Parathyroid adenoma (tissue), 2 donors: ENCODE results near the gene LRRTM1.

Experiments
- H2AFZ ChIP-seq: fragments of 300-600 bp; sonication (generic); one replicate; pipeline ENCODE4 v1.7.0; 2017; ENCODE audit warnings: antibody characterized with exemption, mild to moderate bottlenecking
- H3K27ac ChIP-seq: fragments of 300-600 bp; sonication (generic); one replicate; pipeline ENCODE4 v1.7.0; 2017
- H3K27me3 ChIP-seq: fragments of 300-600 bp; sonication (generic); one replicate; pipeline ENCODE4 v1.7.0; 2017; ENCODE audit warnings: low read length; ENCODE audit not compliant: control insufficient read depth, insufficient read depth
- H3K36me3 ChIP-seq: fragments of 300-600 bp; sonication (generic); one replicate; pipeline ENCODE4 v1.7.0; 2017; ENCODE audit warnings: low read length; ENCODE audit not compliant: control insufficient read depth, insufficient read depth
- H3K4me1 ChIP-seq: fragments of 300-600 bp; sonication (generic); one replicate; pipeline ENCODE4 v1.7.0; 2017; ENCODE audit warnings: control low read depth
- H3K4me2 ChIP-seq: fragments of 300-600 bp; sonication (generic); one replicate; pipeline ENCODE4 v1.7.0; 2017; ENCODE audit warnings: low read length
- H3K4me3 ChIP-seq: fragments of 300-600 bp; sonication (generic); one replicate; pipeline ENCODE4 v1.7.0; 2017; ENCODE audit warnings: low read depth, low read length
- H3K79me2 ChIP-seq: fragments of 300-600 bp; sonication (generic); one replicate; pipeline ENCODE4 v1.7.0; 2017; ENCODE audit warnings: control low read depth
- H3K9ac ChIP-seq: fragments of 300-600 bp; sonication (generic); one replicate; pipeline ENCODE4 v1.7.0; 2017; ENCODE audit warnings: mild to moderate bottlenecking
- H3K9me3 ChIP-seq: fragments of 300-600 bp; sonication (generic); one replicate; pipeline ENCODE4 v1.7.0; 2017; ENCODE audit warnings: low read length; ENCODE audit not compliant: control insufficient read depth
- CTCF ChIP-seq: fragments of 300-600 bp; sonication (generic); IDR thresholded peaks from one replicate; pipeline ENCODE4 v1.7.0; 2017; ENCODE audit warnings: antibody characterized with exemption, mild to moderate bottlenecking
- donor health status: primary hyperparathyroidism.

LRRTM1 gene

GRCh38 chr2:80266231-80266630, 38.3 kb downstream of the LRRTM1 start:
- Histone ChIP-seq H3K4me2 (no peak overlapping the region), H3K9me3 (no peaks in the 10 kb centered on the region), H3K9ac (no peak overlapping the region), H3K79me2 (no peaks in the 10 kb centered on the region), H3K27me3 (no peaks in the 10 kb centered on the region), H2AFZ (no peak overlapping the region), H3K27ac (no peak overlapping the region), H3K4me3 (no peak overlapping the region), H3K36me3 (no peaks in the 10 kb centered on the region), H3K4me1 (no peaks in the 10 kb centered on the region)
- no peak for TF ChIP-seq CTCF

- Histone ChIP-seq H3K4me2 (no peak overlapping the region), H3K4me1 (no peaks in the 10 kb centered on the region), H3K4me3 (no peak overlapping the region), H3K79me2 (no peaks in the 10 kb centered on the region), H3K9me3 (no peaks in the 10 kb centered on the region), H3K36me3 (no peaks in the 10 kb centered on the region), H3K27ac (no peak overlapping the region), H2AFZ (no peak overlapping the region), H3K27me3 (no peaks in the 10 kb centered on the region), H3K9ac (no peak overlapping the region)
- TF ChIP-seq CTCF, result no peak
Measured at GRCh38 chr2:80259292-80259691, 45.3 kb downstream of the LRRTM1 start.

GRCh38 chr2:80258793-80259192, 45.8 kb downstream of the LRRTM1 start:
- no peak for TF ChIP-seq CTCF
- Histone ChIP-seq H3K27ac (no peak overlapping the region), H3K4me3 (no peak overlapping the region)

GRCh38 chr2:80258341-80258740, 46.2 kb downstream of the LRRTM1 start:
- no peak for TF ChIP-seq CTCF
- Histone ChIP-seq H3K4me2 (no peak overlapping the region), H3K79me2 (no peaks in the 10 kb centered on the region), H3K4me3 (no peak overlapping the region), H3K9me3 (no peaks in the 10 kb centered on the region), H3K36me3 (no peaks in the 10 kb centered on the region), H3K27me3 (no peaks in the 10 kb centered on the region), H3K4me1 (no peaks in the 10 kb centered on the region), H2AFZ (no peak overlapping the region), H3K27ac (no peak overlapping the region), H3K9ac (no peak overlapping the region)

More at GRCh38 chr2:80258793-80259192, 45.8 kb downstream of the LRRTM1 start:
- Histone ChIP-seq H3K9ac (no peak overlapping the region), H3K4me1 (no peaks in the 10 kb centered on the region), H3K9me3 (no peaks in the 10 kb centered on the region), H3K79me2 (no peaks in the 10 kb centered on the region), H3K4me2 (no peak overlapping the region), H3K27me3 (no peaks in the 10 kb centered on the region), H2AFZ (no peak overlapping the region), H3K36me3 (no peaks in the 10 kb centered on the region)

- H3K79me2 ChIP-seq, result no peaks in the 10 kb centered on the region
- no peak overlapping the region for H3K4me2 ChIP-seq
- H3K27ac ChIP-seq, result no peak overlapping the region
- H3K4me3 ChIP-seq, result no peak overlapping the region
- no peak overlapping the region for H3K9ac ChIP-seq
- no peak for TF ChIP-seq CTCF
- no peaks in the 10 kb centered on the region for H3K4me1 ChIP-seq
- no peak overlapping the region for H2AFZ ChIP-seq
- no peaks in the 10 kb centered on the region for H3K9me3 ChIP-seq
- no peaks in the 10 kb centered on the region for H3K27me3 ChIP-seq
- H3K36me3 ChIP-seq, result no peaks in the 10 kb centered on the region
Measured at GRCh38 chr2:80257450-80257849, 47.1 kb downstream of the LRRTM1 start.
